Measurements from ENCODE around the gene SLC25A42.

GRCh38 chr19:19034204-19034624 lies 29.6 kb upstream of the SLC25A42 start:
- TF ChIP-seq EZH2 (IDR thresholded peaks at IDR 0.05; ENCODE audit: insufficient read depth, poor library complexity, severe bottlenecking) (no peak), EZH2phosphoT487 (IDR thresholded peaks at IDR 0.05; ENCODE audit: insufficient read depth, low read depth) (no peak)

All from GM23248 (cell line).